CD4-positive, alpha-beta T cell treated with Interleukin-15 for 1 hour (primary cell): Measurements from ENCODE around the gene ETF1.

Source experiments
- DNase-seq: peaks from one replicate; pipeline ENCODE4 v3.0.0-alpha.2; 2020

ETF1 gene

DNA sequence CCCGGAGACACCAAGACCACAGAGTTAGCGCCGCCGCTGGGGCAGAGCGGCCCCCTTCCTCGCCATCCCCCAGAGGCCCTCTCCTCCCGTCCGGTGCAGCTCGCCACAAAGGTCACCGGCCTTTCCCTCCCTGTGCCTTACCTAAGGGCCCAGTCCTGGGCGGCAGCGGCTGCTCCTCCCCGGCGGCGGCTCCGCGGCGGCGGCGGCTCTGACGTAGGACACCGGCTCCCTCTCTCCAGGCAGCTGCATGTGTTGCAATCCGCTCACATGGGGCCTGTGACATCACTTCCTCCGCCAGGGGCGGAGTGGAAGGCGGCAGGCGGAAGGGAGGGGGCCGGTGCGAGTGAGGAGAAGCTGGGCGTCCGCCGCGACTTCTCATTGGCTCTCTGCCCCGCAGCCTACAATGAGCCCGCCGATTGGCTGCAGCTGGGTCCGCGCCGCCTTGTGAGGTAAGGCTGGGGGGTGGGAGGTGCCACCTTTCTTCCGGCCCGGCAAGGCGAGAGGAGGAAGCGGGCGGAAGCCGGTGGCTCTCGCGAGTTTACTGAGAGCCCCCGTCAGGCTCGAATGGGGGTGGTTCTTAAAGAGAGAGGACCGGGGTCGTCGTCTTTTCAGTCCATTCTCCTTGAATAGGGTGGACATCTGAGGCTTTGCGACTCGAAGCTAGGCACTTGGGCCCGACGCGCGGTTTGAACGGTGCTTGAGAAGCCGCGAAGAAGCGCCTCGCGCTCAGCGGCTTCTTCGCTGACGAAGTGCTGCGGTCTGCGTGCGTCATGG lies at the start of gene ETF1:
Gene ETF1 (minus strand): TSS at position 281 of the 774 bp plus-strand sequence. CDS start 318 bp downstream, outside the sequence.
- DNase-seq, result peak; percentile 100

DNA sequence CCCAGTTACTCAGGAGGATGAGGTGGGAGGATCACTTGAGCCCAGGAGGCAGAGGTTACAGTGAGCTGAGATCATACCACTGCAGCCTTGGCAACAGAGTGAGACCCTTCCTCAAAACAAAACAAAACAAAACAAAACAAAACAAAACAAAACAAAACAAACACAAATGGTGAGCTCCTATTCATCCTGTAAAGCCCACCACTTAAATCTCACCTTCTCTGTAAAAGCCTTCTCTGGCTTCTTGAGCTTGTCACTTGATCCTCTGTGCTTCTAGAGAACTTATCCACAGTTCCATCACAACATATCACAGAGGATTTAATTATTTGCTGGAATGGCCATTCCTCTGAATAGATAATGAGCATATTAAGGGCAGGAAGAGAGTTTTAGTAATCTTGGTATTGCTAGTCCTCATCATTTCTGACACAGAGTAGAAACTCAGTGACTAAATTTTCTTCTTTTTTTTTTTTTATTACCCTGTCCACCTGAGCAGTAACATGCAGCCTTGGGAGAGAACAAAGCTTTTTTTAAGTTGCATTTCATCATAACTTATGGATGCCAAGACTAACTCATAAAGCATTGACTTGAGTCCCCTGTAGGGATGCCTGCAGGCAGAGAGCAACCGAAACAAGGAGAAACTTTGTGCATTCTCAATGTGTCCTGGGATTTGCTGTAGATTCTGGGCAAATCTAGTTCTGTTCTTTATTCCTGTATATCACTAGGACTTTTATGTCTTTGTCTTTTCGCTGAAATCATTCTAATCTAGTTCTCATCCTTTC lies 45.2 kb upstream of the ETF1 start:
- no peak for DNase-seq

DNA sequence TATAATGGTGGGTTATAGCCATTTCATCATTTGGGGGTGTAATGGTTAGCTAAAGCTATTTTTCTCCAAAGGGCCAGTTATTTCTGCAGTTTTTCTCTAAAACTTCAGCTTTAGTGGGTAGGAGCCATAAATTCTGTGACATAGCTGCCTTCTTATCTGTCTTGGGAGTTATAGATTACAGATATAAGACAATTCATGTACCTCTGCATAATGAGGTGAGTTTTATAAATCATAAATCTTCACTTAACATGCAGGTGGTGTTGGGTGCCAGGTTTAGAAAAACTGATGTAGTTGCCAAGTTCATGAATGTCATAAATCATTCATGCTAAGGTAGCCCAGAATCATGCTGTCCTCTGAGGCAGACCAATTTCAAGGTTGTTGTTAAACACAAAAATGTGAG lies 42.1 kb upstream of the ETF1 start:
- DNase-seq, result no peak

DNA sequence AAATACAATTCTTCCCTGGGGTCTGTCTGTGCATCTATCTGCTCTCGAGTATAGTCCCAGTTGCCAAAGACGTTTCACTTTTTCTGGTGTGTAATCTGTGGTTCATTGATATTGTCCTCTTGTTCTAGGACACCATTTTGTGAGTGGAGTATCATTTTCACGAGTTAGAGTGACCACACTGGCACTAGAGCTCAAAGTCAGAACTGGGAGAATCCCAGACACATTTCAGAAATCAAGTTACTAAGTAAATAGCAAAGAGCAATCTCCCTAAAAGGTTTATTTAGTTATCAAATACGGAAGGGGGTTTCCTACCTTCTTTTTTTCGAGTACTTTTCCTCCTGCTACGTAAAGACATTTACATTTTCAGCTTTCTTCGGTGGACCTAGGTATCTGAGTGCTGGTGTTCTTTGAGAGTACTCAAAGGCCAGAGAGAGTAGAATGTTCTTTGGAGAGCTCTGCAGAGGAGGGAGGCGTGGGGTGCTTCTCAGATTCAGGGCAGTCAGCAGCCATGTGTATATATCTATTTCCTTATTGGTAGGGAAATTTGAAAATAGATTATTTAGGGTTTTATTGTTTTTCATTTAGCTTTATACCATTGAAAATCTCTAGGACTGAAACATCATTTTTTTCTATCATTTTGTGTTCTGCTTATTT lies 41.1 kb upstream of the ETF1 start:
- no peak for DNase-seq

DNA sequence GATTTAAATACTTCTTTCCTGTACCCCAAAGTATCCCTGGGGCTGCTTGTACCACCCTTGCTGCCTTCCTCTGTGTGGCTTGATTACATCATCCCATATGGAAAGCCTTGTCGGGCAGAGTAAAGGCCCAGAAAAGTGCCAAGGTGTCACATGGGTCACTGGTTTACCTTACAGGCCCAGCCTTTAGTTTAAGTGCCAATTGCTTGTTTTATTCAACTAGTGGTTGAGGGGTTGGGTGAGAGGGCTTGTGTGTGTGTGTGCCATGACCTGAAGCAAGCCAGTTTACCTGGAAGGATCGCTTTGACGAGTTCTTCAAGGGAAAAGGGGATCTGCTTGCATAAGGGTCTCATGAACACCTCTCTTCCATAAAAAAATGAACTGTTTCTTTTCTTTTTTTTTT lies 39.9 kb upstream of the ETF1 start:
- DNase-seq, result no peak

DNA sequence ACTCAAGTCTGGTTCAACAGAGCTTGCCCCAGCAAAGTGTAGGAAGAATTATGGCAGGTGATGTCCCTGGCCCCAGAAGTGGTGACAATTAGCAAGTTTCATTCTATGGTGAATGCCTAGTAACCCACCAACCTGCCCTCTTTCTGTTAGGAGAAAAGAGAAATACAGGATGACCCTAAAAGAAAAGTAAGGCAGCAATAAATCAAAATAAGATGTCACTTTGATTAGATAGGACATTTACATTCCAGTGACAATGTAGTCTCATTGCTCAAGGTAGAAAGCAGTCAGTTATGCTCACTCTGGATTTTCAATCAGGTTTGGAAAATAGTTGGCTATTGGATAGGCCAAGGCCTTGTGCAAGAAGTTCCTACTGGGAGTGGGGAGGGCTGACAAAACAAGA lies 37.7 kb upstream of the ETF1 start:
- no peak for DNase-seq

DNA sequence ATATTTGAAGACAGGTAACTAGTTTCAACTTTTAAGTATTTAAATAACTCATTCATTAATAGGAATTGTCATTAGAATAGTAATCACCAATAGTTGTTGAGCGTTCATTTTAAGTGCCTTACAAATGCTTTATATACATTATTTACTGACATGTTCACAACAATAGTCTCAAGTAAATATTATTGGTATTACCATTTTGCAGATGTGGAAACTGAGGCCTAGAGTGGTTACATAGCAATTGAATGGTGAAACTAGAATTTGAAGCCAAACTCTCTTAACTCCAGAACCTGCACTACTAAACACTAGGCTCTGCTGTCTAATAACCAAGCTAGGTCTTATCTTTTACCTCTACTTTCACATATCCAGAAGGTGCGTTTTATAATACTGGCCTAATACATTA lies 37.0 kb upstream of the ETF1 start:
- no peak for DNase-seq

DNA sequence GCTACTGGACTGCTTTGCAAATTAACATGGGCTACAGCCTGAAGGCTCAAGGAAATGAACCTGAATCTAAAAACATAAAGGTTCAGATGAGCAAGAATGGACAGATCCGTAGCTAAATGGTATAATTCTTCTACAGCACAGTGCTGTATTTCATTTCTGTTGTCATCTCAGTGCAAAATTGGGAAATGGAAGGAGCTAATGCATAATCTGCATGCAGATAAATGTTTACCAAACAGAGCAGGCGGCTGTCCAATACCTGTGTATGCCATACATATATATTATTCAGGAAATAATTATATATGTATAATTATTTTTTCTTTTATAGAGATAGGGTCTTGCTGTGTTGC lies 36.5 kb upstream of the ETF1 start:
- DNase-seq, result no peak

DNA sequence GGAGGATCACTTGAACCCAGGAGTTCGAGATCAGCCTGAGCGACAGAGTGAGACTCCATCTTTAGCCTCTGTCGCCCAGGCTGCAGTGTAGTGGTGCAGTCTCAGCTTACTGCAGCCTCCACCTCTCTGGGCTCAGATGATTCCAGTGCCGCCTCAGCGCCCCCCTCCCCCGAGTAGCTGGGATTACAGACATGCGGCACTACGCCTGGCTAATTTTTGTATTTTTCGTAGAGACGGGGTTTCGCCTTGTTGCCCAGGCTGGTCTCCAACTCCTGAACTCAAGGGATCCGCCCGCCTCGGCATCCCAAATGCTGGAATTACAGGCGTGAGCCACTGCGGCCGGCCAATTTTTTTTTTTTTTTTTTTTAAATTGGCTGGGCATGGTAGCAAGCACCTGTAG lies 34.4 kb upstream of the ETF1 start:
- no peak for DNase-seq

DNA sequence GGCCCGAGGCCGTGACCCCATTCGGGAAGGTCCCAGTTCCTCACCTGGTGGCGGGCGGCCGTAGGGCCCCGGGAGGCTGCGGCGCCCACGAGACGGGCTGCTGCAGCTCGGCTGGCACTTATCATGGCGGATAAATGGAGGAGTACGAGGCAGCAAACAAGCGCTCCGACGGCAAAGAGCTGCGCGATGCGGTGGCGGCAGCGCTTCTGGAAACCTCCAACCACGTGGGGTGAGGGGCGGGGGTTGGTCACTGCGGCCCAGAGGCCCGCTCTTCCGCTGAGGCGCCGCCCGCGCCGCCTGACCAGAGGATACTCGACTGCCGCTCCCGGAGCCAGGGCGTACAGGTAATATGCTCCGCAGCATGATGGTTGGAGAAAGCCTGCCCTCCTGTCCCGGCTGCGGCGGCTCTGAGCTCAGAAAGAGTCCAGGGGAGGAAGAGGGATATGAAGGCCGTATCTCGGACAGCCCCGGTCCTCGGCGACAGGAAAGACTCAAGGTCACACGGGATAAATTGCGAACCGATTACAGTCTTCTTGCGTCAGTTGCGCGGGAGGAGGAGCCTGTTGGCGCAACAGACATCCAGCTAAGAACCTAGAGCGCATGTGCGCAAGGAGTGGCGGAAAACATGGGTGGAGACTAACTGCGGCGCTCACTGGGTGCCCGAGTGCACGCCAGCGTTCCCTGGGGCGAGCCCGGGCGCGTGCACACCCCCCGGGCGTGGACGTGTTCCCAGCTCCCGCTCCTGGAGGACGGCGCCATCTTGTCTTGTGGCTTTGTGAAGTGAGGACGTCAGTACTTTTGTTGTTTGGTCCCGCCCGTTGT lies 32.4 kb upstream of the ETF1 start, which contains the start of gene HSPA9:
Gene HSPA9 (minus strand): TSS at position 208 of the 822 bp plus-strand sequence. CDS start 83 bp downstream, at position 125.
- DNase-seq, result peak; percentile 99

DNA sequence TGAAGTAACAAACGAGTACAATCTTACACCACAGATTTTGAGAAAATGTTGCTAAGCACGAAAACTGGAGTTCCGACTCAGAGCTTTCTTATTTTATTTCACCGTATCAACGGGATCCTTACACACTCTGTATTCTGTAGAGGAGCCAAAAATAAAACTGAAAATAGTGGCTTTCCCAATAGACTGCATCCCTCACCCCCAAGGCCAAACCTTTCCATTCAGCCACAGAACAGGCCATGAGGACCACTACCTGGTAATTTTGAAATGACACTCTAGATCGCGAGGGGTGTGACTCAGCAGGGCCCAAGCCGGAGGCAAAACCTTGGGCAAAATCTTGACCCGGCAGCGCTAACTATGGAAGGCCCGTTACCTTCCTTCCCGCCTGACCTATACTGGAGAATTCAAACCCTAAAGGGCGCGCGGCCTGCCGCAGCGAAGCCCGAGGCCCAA lies 31.7 kb upstream of the ETF1 start:
- DNase-seq, result no peak

DNA sequence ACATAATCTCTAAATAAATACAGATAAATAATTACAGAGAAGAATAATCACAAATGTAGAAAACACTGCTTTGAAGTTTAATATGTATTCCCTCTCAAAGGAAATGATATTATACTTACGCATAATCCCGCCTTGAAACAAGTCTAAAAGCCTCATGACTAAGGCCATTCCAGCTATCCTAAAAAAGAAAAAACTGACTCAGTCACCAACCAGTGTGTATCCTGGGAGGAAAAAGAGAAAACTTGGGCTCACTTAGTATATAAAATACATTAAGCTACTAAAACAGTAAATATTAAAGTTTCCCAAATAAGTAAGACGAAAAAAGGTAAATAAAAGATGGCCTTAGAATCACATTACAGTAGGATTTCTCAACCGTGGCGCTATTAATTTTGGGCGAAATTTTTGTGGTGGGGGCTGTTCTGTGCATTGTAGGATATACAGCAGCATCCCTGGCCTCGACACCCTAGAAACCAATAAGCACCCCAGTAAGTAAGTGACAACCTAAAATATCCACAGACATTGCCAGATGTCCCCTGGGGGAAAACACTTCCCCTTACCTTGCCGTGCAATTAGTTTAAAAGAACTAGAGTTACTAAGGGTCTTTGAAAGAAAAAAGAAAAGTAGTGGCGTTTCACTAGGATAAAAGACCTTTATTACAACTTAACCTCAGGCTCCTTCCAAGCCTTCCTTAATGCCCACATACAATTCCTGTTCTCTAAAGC lies 31.1 kb upstream of the ETF1 start:
- DNase-seq, result no peak

DNA sequence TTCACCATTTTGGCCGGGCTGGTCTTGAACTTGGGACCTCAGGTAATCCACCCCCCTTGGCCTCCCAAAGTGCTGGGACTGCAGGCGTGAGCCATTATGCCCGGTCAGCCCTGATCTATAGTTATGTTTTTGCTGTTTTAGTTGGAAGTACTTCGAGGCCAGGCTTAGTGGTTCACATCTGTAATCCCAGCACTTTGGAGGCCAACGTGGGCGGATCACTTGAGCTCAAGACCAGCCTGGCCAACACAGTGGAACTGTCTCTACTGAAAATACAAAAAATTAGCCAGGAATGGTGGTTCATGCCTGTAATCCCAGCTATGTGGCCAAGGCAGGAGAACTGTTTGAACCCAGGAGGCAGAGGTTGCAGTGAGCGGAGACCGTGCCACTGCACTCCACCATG lies 30.2 kb upstream of the ETF1 start:
- DNase-seq, result no peak

DNA sequence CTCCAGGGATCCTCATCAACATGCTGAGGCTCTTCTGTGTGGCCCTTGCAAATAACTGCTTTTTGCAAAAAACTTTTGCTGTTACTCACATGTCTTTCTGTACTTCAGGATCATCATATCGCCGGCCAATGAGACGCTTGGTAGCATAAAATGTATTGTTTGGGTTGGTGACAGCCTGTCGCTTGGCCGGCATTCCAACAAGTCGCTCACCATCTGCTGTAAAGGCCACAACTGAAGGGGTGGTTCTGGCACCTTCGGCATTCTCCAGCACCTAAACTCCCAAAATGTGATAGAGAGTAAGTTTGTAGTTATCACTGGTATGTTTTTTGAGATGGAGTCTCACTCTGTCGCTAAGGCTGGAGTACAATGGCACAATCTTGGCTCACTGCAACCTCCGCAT lies 27.8 kb upstream of the ETF1 start:
- no peak for DNase-seq

DNA sequence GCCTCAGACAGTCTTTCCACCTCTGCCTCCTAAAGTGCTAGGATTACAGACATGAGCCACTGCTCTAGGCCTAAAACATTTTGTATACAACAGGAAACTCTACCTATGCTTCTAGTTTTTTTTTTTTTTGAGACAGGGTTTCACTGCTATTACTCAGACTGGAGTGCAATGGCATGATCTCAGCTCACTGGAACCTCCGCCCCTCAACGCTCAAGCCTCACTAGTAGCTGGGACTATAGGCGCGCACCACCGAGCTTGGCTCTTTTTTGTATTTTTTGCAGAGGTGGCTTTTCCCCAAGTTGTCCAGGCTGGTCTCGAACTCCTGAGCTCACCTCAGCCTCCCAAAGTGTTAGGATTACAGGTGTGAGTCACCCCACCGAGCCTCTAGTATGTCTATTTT lies 26.7 kb upstream of the ETF1 start:
- DNase-seq, result no peak

DNA sequence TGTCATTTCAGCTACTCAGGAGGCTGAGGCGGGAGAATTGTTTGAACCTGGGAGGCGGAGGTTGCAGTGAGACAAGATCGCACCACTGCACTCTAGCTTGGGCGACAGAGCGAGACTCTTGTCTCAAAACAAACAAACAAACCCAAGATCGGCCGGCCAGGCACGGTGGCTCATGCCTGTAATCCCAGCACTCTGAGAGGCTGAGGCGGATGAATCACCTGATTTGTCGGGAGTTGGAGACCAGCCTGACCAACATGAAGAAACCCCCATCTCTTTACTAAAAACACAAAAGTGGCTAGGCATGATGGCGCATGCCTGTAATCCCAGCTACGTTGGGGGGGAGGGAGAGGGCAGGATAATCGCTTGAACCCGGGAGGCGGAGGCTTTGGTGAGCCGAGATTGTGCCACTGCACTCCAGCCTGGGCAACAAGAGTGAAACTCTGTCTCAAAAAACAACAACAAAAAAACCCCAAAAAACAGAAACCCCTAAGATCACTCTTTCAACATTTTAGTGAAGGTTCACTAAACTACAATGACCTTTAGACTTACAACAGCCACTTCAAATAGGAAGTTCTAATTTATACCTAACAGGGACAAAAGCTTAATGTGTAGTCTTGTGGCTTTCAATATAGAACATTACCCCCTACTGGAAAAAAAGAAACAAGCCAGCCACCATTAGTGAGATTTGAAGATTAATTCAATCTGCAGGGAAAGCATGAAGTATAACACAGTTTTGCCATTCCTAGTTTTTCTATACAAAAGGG lies 25.2 kb upstream of the ETF1 start:
- DNase-seq, result no peak

DNA sequence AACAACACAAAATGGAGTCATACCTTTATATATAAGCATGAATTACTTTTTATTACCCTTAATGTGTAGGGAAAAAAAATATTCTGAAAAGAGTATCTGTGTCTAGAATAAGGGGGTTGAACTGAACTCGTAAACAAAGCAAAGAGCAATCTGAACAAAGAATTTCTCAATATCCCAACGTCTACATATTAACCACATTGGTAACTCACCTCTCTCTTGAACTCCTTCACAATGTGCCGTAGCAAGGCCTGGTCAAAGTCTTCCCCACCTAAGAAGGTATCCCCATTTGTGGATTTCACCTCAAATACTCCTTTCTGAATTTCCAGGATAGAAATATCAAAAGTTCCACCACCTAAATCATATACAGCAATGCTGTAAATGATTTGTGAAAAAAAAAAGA lies 23.8 kb upstream of the ETF1 start:
- DNase-seq, result no peak

DNA sequence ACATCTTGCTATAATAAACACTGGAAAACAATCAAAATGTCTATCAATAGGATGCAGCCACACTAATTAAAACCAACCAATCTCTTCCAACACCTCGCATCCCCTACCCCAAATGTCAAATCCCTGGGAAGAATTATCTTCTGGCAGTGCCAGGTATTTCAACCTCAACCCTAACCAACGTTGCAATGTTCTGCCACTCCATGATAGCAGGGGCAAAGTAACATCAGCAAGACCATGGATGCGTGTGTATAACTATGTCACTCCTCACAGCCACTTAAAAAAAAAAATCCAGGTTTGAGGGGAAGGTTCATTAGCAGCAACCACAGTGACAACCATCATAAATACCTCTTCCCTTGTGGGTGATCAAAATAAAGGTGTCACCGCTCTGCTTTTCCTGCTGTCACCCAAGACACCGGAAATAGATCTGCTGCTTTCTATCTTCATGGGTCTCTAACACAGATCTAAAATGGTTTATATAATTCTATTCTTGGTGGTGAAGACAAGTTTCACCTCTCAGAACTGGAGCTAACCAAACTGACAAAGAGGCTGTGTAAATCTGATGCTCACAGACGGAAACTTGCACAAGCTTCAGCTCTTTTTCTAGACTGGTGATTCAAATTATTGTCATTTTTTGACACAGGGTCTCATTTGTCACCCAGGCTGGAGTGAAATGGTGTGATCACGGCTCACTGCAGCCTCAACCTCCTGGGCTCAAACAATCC lies 22.2 kb upstream of the ETF1 start:
- DNase-seq, result peak; percentile 63

DNA sequence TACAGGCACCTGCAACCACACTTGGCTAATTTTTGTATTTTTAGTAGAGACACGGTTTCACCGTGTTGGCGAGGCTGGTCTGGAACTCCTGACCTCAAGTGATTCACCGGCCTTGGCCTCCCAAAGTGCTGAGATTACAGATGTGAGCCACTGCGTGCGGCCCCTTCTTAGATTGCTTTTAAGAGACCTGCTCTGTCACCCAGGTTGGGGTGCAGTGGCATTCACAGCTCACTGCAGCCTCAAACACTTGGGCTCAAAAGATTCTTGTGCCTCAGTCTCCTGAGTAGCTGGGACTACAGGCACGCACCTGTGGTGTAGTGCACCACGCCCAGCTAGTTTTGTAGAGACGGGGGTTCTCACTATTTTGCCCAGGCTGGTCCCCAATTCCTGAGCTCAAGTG lies 21.2 kb upstream of the ETF1 start:
- no peak for DNase-seq

DNA sequence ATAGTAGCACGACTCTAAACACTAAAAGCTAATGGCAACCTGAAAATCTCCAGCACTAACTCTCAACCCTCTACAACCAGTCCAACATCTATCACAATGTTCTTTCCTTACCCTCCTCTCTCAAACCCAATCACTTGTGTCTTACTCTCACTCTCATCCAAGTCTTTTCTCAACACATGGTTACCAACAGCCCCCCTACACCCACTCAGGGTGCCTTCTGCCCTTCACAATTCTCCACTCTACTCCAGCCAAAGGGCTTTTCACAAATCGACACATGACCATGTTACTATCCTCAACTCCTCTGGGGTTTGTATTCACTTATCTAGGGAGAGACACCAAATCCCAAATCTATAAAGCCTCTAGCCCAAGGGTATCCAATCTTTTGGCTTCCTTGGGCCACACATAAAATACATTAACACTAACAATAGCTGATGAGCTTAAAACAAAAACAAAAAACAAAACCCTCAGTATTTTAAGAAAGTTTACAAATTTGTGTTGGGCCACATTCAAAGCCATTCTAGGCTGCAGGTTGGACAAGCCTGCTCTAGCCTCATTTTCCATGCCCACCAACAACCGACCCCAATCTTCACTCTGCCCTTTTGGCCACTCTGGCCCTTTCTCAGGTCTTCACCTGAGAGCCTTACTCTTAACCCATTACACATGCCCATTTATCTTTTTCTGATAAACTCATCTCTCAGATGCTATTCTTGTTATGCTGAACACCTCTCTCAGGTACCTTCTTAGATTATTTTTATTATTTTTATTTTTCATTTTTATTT lies 20.5 kb upstream of the ETF1 start:
- no peak for DNase-seq
